Right atrium auricular region (tissue), 2 donors: ENCODE data around the gene MAP2K7. TPM values are rescaled to one million over a fixed set of nuclear protein-coding genes. Genes with fewer than 3 reads are reported as not detected.

Experiments
- DNase-seq: peaks from one replicate; pipeline ENCODE4 v3.0.0-alpha.2; 2019; ENCODE audit warnings: low spot score
- H3K27ac ChIP-seq, 2 donors: fragments of 200-600 bp; sonication (generic); 1 replicate in 1 of 2; 2 replicates in 1 of 2; pipeline ENCODE4 v1.5.1; 2016 to 2019
- H3K27me3 ChIP-seq, 2 donors: fragments of 200-600 bp; sonication (generic); one replicate each; pipeline versions ENCODE4 v1.5.1 to v1.6.0; 2017 to 2019
- H3K36me3 ChIP-seq: fragments of 200-600 bp; sonication (generic); one replicate; pipeline ENCODE4 v1.5.1; 2016
- H3K4me1 ChIP-seq, 2 donors: fragments of 200-600 bp; sonication (generic); one replicate each; pipeline versions ENCODE4 v1.5.1 to v1.6.0; 2017 to 2019
- H3K4me3 ChIP-seq, 2 donors: fragments of 200-600 bp; sonication (generic); 1 replicate in 1 of 2; 2 replicates in 1 of 2; pipeline ENCODE4 v1.5.1; 2017 to 2019; ENCODE audit warnings: mild to moderate bottlenecking in 1 of 2, moderate library complexity in 1 of 2
- H3K9me3 ChIP-seq, 2 donors: fragments of 200-600 bp; sonication (generic); one replicate each; pipeline ENCODE4 v1.5.1; 2019
- CTCF ChIP-seq, 2 donors: fragments of 200-600 bp; sonication (generic); IDR thresholded peaks; one replicate each; pipeline ENCODE4 v1.5.1; 2019; ENCODE audit warnings: antibody characterized with exemption in 2 of 2
- total RNA-seq, 2 donors: library from RNA; depleted of rRNA; stranded (reverse); fragments of >200 nt; gene quantifications; one replicate each; pipeline ENCODE4 v1.1.0, GENCODE V29; 2016

MAP2K7 gene
- total RNA-seq, 2 donors from 2014 or later = 12.0 to 14.4 TPM

- Histone ChIP-seq H3K27me3 (no peaks in the 10 kb centered on the region), H3K27ac (no peak overlapping the region), H3K36me3 (no peaks in the 10 kb centered on the region), H3K9me3 (no peaks in the 10 kb centered on the region), H3K4me1 (peaks cover 0 to 4% of the 10 kb centered on the region in 2 donors), H3K4me3 (no peak overlapping the region)
- no peak for DNase-seq
- TF ChIP-seq CTCF (IDR thresholded peaks at IDR 0.05) = no peak
Observed at GRCh38 chr19:7879111-7879807, 24.4 kb upstream of the MAP2K7 start.

DNA sequence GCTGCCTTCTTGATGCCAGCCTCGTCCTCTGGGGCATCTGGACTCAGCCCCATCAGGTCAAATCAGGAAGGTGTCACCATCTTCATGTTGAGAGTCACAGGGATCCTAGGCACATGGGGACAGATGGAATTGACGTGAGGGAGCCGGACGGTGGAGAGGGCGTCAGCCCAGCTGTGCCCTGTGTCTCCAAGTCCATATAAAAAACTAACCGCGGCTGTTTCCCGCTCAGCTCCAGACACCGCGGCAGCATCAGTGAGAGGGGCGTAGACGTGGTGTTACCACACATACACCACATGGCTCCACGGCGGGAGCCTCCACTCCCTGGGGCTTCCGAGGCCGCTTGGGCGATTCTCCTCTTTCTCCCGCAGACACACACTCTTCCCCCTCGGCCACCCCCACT, 23.8 kb upstream of the MAP2K7 start:
- Histone ChIP-seq H3K4me1 (no peaks in the 10 kb centered on the region), H3K36me3 (no peaks in the 10 kb centered on the region), H3K4me3 (no peak overlapping the region), H3K27ac (no peak overlapping the region), H3K9me3 (no peaks in the 10 kb centered on the region), H3K27me3 (no peaks in the 10 kb centered on the region)
- no peak for TF ChIP-seq CTCF (IDR thresholded peaks at IDR 0.05)
- DNase-seq = no peak

GRCh38 chr19:7881910-7882309, 21.8 kb upstream of the MAP2K7 start:
- no peaks in the 10 kb centered on the region for H3K9me3 ChIP-seq
- no peak overlapping the region for H3K4me3 ChIP-seq
- DNase-seq = no peak
- H3K27ac ChIP-seq = no peak overlapping the region
- no peak for TF ChIP-seq CTCF (IDR thresholded peaks at IDR 0.05)
- H3K36me3 ChIP-seq = no peaks in the 10 kb centered on the region
- no peaks in the 10 kb centered on the region for H3K4me1 ChIP-seq
- no peaks in the 10 kb centered on the region for H3K27me3 ChIP-seq

DNA sequence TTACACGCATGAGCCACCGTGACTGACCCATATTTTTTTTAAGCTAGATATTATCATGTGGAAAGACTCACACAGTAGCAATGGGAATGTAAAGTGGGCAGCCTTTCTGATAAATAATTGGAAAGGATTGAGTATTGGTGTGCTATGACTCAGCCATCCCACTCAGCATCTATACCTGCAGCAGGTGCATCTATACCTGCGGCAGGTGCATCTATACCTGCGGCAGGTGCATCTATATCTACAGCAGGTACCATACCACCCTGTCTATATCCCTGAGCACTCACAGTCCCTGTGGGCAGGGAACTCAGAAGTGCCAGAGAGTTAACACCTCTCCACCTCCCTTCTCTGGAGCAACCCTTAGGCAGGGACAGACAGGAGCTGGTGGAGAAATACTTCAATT, 20.6 kb upstream of the MAP2K7 start:
- DNase-seq = no peak
- no peaks in the 10 kb centered on the region for H3K36me3 ChIP-seq
- H3K27me3 ChIP-seq = peaks cover 0 to 2% of the 10 kb centered on the region in 2 donors
- no peaks in the 10 kb centered on the region for H3K9me3 ChIP-seq
- H3K27ac ChIP-seq = no peak overlapping the region
- H3K4me1 ChIP-seq = peaks cover 0 to 2% of the 10 kb centered on the region in 2 donors
- H3K4me3 ChIP-seq = no peak overlapping the region
- TF ChIP-seq CTCF (IDR thresholded peaks at IDR 0.05) = no peak

DNA sequence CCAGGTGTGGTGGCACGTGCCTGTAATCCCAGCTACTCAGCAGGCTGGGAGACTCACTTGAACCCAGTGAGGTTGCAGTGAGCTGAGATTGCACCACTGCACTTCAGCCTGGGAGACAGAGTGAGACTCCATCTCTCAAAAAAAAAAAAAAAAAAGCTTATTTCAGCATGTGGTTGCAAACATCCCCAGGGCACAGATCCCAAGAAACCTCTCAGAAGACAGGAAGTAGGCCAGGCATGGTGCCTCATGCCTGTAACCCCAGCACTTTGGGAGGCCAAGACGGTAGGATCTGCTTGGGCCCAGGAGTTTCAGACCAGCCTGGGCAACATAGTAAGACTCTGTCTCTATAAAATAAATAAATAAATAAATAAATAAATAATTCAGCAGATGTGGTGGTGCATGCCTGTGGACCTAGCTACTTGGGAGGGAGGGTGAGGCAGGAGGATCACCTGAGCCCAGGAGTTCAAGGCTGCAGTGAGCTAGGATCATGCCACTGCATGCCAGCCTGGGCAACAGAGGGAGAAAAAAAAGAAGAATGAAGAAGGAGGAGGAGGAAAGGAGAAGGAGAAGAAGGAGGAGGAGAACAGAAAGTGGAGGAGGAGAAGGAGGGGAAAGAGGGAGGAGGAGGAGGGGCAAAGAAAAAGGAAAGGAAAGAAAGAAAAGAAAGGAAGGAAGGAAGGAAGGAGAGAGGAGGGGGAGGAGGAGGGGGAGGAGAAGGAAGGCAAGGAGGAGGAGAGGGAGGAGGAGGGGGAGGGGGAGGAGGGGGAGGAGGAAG, 19.7 kb upstream of the MAP2K7 start:
- no peak for TF ChIP-seq CTCF (IDR thresholded peaks at IDR 0.05)
- Histone ChIP-seq H3K27ac (no peak overlapping the region), H3K9me3 (no peaks in the 10 kb centered on the region), H3K27me3 (peaks cover 0 to 6% of the 10 kb centered on the region in 2 donors), H3K36me3 (no peaks in the 10 kb centered on the region), H3K4me3 (no peak overlapping the region), H3K4me1 (peaks cover 0 to 9% of the 10 kb centered on the region in 2 donors)
- DNase-seq = no peak
